Measurements from ENCODE around the gene CCR3. TPM values are rescaled to one million over a fixed set of nuclear protein-coding genes. Genes with fewer than 3 reads are reported as not detected.

CCR3 gene
- total and polyA plus RNA-seq, 2 experiments from 2014 or later: not detected

GRCh38 chr3:46283881-46284450 is 41.7 kb downstream of the CCR3 start:
- no peaks in the 10 kb centered on the region for H3K27me3 ChIP-seq (ENCODE audit: insufficient read depth)
- no peak overlapping the region for H3K27ac ChIP-seq (ENCODE audit: low read depth)
- no peaks in the 10 kb centered on the region for H3K36me3 ChIP-seq (ENCODE audit: insufficient read depth)
- no peak overlapping the region for H3K4me2 ChIP-seq
- H4K20me1 ChIP-seq (replicated peaks; ENCODE audit: insufficient read depth): no peaks in the 10 kb centered on the region
- DNase-seq (ENCODE audit: low spot score) (no peak), ATAC-seq (no peak)
- TF ChIP-seq EZH2 (IDR thresholded peaks at IDR 0.05; ENCODE audit: low read depth, unreplicated experiment) (no peak), ZNF114 (CRISPR knock-in tag; IDR thresholded peaks at IDR 0.05) (no peak), ZNF331 (CRISPR knock-in tag; IDR thresholded peaks at IDR 0.05; ENCODE audit: low read depth) (no peak), CREB1 (CRISPR knock-in tag; IDR thresholded peaks at IDR 0.05; ENCODE audit: low read depth) (no peak), ETS1 (IDR thresholded peaks at IDR 0.05) (no peak), EZH2phosphoT487 (IDR thresholded peaks at IDR 0.05; ENCODE audit: unreplicated experiment) (no peak), STAT1 (IDR thresholded peaks at IDR 0.05; ENCODE audit: unreplicated experiment) (no peak), POLR2AphosphoS5 (IDR thresholded peaks at IDR 0.05; ENCODE audit: low read depth) (no peak), REST (IDR thresholded peaks at IDR 0.05; ENCODE audit: unreplicated experiment) (no peak), JUNB (IDR thresholded peaks at IDR 0.05; ENCODE audit: unreplicated experiment) (no peak), NANOG (IDR thresholded peaks at IDR 0.05; ENCODE audit: borderline replicate concordance) (no peak)
- 0 out of 2 replicates have a peak, but pooled peaks cover 2% of the 10 kb centered on the region for H3K9me2 ChIP-seq (ENCODE audit: insufficient read depth)
- H3K4me1 ChIP-seq (ENCODE audit: insufficient read depth): no peaks in the 10 kb centered on the region
- no peaks in the 10 kb centered on the region for H3K79me2 ChIP-seq (replicated peaks; ENCODE audit: insufficient read depth)
- H3K27ac Mint-ChIP-seq: no peak overlapping the region
- H3K27me3 Mint-ChIP-seq (ENCODE audit: insufficient read depth, low read depth, poor library complexity): no peaks in the 10 kb centered on the region
- H3K4me3 Mint-ChIP-seq: no peak overlapping the region
- H2AFZ ChIP-seq: no peak overlapping the region
- peaks cover 13% of the 10 kb centered on the region for H3K9me3 Mint-ChIP-seq
- H3K4me1 Mint-ChIP-seq: no peaks in the 10 kb centered on the region
- no peak overlapping the region for H3K4me3 ChIP-seq
- peaks cover 8% of the 10 kb centered on the region for H3K36me3 Mint-ChIP-seq (ENCODE audit: low read depth)
- H3F3A ChIP-seq (replicated peaks; ENCODE audit: low read depth): no peaks in the 10 kb centered on the region
